ENCODE data around the gene MLH3. TPM values are rescaled to one million over a fixed set of nuclear protein-coding genes. Genes with fewer than 3 reads are reported as not detected.

The MLH3 gene
- total and polyA plus RNA-seq, 10 of the 15 experiments (the other 5 are each of a cell fraction or from before 2014, with no cell fraction given), result 12.6 to 31.2 (median 19.6) TPM

DNA sequence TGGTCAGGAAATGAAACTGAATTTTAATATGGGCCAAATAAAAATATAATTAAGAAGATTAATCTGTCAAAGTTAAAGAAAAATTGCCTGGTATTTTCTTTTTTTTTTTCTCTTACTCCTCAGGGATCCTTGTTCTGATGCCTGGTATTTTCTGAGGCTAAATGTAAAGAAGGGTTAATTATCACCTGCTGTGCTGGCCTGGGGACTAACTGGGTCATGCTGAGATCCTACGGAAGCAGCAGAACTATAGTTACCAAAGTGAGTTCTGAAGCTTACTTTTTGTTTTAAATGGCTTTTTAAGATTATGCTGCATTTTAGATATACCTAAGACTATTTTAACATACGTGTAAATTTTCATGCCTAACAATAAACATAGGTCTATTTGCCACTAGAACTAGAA is 41.4 kb upstream of the MLH3 start:
- no peak overlapping the region for H3K27ac ChIP-seq (ENCODE audit: control insufficient read depth, insufficient read depth)
- H3K4me1 ChIP-seq (ENCODE audit: control insufficient read depth, insufficient read depth, low read length), result no peaks in the 10 kb centered on the region
- ATAC-seq, result no peak
- TF ChIP-seq WRNIP1 (IDR thresholded peaks at IDR 0.05; ENCODE audit: borderline replicate concordance, low read depth, low read length), result no peak
- TF ChIP-seq, protein P1, sequence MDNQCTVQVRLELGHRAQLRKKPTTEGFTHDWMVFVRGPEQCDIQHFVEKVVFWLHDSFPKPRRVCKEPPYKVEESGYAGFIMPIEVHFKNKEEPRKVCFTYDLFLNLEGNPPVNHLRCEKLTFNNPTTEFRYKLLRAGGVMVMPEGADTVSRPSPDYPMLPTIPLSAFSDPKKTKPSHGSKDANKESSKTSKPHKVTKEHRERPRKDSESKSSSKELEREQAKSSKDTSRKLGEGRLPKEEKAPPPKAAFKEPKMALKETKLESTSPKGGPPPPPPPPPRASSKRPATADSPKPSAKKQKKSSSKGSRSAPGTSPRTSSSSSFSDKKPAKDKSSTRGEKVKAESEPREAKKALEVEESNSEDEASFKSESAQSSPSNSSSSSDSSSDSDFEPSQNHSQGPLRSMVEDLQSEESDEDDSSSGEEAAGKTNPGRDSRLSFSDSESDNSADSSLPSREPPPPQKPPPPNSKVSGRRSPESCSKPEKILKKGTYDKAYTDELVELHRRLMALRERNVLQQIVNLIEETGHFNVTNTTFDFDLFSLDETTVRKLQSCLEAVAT (IDR thresholded peaks at IDR 0.05), result no peak
- TF ChIP-seq POU2F2 (IDR thresholded peaks at IDR 0.05; ENCODE audit: borderline replicate concordance, low read depth, low read length), result no peak
- no peak for TF ChIP-seq CREM (IDR thresholded peaks at IDR 0.05; ENCODE audit: low read depth)
- no peak for TF ChIP-seq NR2C2 (IDR thresholded peaks at IDR 0.05; ENCODE audit: borderline replicate concordance, control insufficient read depth, insufficient read length, low read depth)
- TF ChIP-seq ZNF622 (IDR thresholded peaks at IDR 0.05), result no peak
- no peak for TF ChIP-seq CBFB (IDR thresholded peaks at IDR 0.05; ENCODE audit: low read depth)
- no peak for TF ChIP-seq BACH1 (IDR thresholded peaks at IDR 0.05; ENCODE audit: borderline replicate concordance)
- TF ChIP-seq, protein P2, sequence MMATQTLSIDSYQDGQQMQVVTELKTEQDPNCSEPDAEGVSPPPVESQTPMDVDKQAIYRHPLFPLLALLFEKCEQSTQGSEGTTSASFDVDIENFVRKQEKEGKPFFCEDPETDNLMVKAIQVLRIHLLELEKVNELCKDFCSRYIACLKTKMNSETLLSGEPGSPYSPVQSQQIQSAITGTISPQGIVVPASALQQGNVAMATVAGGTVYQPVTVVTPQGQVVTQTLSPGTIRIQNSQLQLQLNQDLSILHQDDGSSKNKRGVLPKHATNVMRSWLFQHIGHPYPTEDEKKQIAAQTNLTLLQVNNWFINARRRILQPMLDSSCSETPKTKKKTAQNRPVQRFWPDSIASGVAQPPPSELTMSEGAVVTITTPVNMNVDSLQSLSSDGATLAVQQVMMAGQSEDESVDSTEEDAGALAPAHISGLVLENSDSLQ (IDR thresholded peaks at IDR 0.05), result no peak
- TF ChIP-seq IRF4 (IDR thresholded peaks at IDR 0.05; ENCODE audit: low read depth, low read length), result no peak
- TF ChIP-seq HDAC2 (IDR thresholded peaks at IDR 0.05), result no peak
- no peak for TF ChIP-seq GATAD2B (conservative IDR thresholded peaks at IDR 0.05; ENCODE audit: low read depth)
- no peak for TF ChIP-seq MTA3 (IDR thresholded peaks at IDR 0.05; ENCODE audit: borderline replicate concordance, low read length)
- no peak for TF ChIP-seq RAD51 (IDR thresholded peaks at IDR 0.05)
- TF ChIP-seq, protein P3, sequence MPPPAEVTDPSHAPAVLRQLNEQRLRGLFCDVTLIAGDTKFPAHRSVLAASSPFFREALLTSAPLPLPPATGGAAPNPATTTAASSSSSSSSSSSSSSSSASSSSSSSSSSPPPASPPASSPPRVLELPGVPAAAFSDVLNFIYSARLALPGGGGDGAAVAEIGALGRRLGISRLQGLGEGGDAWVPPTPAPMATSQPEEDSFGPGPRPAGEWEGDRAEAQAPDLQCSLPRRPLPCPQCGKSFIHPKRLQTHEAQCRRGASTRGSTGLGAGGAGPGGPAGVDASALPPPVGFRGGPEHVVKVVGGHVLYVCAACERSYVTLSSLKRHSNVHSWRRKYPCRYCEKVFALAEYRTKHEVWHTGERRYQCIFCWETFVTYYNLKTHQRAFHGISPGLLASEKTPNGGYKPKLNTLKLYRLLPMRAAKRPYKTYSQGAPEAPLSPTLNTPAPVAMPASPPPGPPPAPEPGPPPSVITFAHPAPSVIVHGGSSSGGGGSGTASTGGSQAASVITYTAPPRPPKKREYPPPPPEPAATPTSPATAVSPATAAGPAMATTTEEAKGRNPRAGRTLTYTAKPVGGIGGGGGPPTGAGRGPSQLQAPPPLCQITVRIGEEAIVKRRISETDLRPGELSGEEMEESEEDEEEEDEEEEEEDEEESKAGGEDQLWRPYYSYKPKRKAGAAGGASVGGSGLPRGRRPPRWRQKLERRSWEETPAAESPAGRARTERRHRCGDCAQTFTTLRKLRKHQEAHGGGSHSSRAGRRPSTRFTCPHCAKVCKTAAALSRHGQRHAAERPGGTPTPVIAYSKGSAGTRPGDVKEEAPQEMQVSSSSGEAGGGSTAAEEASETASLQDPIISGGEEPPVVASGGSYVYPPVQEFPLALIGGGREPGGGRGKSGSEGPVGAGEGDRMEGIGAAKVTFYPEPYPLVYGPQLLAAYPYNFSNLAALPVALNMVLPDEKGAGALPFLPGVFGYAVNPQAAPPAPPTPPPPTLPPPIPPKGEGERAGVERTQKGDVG (CRISPR knock-in tag; IDR thresholded peaks at IDR 0.05), result no peak
- no peak for TF ChIP-seq NFIC (IDR thresholded peaks at IDR 0.05; ENCODE audit: low read depth, low read length)
- RAD21 ChIA-PET (ENCODE audit: unreplicated experiment), result no interaction called here
- peaks cover 0 to 8% of the 10 kb centered on the region in 2 experiments; a peak in 3 of 4 replicates for H3K36me3 ChIP-seq (ENCODE audit: control insufficient read depth in 2 of 2, insufficient read depth in 2 of 2, low read length in 1 of 2)
- H3K4me3 ChIP-seq, result no peak overlapping the region
- BruUV-seq (replicated peaks), result TSS peak; percentile 15
- no peak overlapping the region for H3K9ac ChIP-seq (ENCODE audit: control insufficient read depth, insufficient read depth, low read length)
- no peaks in the 10 kb centered on the region; the same call in 1 of the 2 replicates for H4K20me1 ChIP-seq (ENCODE audit: control insufficient read depth, insufficient read depth)
- in situ Hi-C loops (cut with MboI), result loop anchor here (5.0 kb wide), 1 partner anchor 240 kb away; no protein-coding TSS in a partner anchor
- intact Hi-C loops (cut with micrococcal nuclease; ENCODE audit: unreplicated experiment), result no loop called here
- POLR2A ChIA-PET, result no interaction called here
- CTCF ChIA-PET, result interaction anchor here (0.7 to 3.6 kb wide), 3 partner anchors 161 to 411 kb away, joined by 3 to 23 read pairs (median 3); no protein-coding TSS in a partner anchor
- DNase-seq (ENCODE audit: low read depth, low spot score), result no peak
- H3K9me3 ChIP-seq (replicated peaks; ENCODE audit: control insufficient read depth, insufficient read depth, low read length), result no peaks in the 10 kb centered on the region
- H3K4me2 ChIP-seq (ENCODE audit: control insufficient read depth, insufficient read depth), result no peak overlapping the region
- FAIRE-seq, result no peak
- H3K27me3 ChIP-seq (replicated peaks in 1 of 2; ENCODE audit: control insufficient read depth in 2 of 2, insufficient read depth in 2 of 2, low read length in 1 of 2), result no peaks in the 10 kb centered on the region
- SMC1A ChIA-PET (ENCODE audit: uncharacterized antibody, unreplicated experiment), result interaction anchor here (0.9 to 1.4 kb wide), 2 partner anchors 14 to 232 kb away, joined by 3 to 4 read pairs; no protein-coding TSS in a partner anchor
- 97% methylated on average over 2 of the region's 2 CpGs for WGBS (ENCODE audit: insufficient coverage, insufficient replicate concordance, low lambda C conversion rate, missing lambda C conversion rate)
- H2AFZ ChIP-seq (ENCODE audit: control insufficient read depth, low read depth, low read length), result no peak overlapping the region
- no peaks in the 10 kb centered on the region for H3K79me2 ChIP-seq (ENCODE audit: control insufficient read depth, insufficient read depth, low read length)
